Activated CD8-positive, alpha-beta memory T cell treated with anti-CD3 and anti-CD28 coated beads, Interleukin-2, amount 50 U/mL, for 4 hours (primary cell): ENCODE measurements around the gene PTPRN.
A peak's percentile ranks its signal among the peaks of the same experiment; 100 is the strongest.

Experiments used
- DNase-seq: peaks from one replicate; pipeline ENCODE4 v3.0.0-alpha.2; 2020

The PTPRN gene

GRCh38 chr2:219306047-219306446 lies 3.2 kb downstream of the PTPRN start:
- no peak for DNase-seq

GRCh38 chr2:219304223-219304622 lies 5.0 kb downstream of the PTPRN start:
- DNase-seq, result no peak

- DNase-seq, result no peak
Observed at GRCh38 chr2:219302412-219302968, 6.7 kb downstream of the PTPRN start.

- DNase-seq, result no peak
Observed at GRCh38 chr2:219300022-219300421, 9.2 kb downstream of the PTPRN start.

- no peak for DNase-seq
Observed at GRCh38 chr2:219299372-219299760, 9.8 kb downstream of the PTPRN start.

GRCh38 chr2:219298759-219299371 lies 10.3 kb downstream of the PTPRN start:
- DNase-seq, result peak; percentile 91

GRCh38 chr2:219297766-219298456 lies 11.3 kb downstream of the PTPRN start:
- DNase-seq, result no peak

GRCh38 chr2:219296631-219297391 lies 12.4 kb downstream of the PTPRN start:
- no peak for DNase-seq

- DNase-seq, result no peak
Observed at GRCh38 chr2:219296142-219296541, 13.1 kb downstream of the PTPRN start.

GRCh38 chr2:219294356-219295351 lies 14.5 kb downstream of the PTPRN start:
- peak; percentile 91 for DNase-seq

GRCh38 chr2:219293736-219294231 lies 15.4 kb downstream of the PTPRN start:
- DNase-seq, result no peak

- no peak for DNase-seq
Observed at GRCh38 chr2:219292616-219293015, 16.6 kb downstream of the PTPRN start.

GRCh38 chr2:219291910-219292490 lies 17.2 kb downstream of the PTPRN start:
- no peak for DNase-seq

- DNase-seq, result peak; percentile 7
Observed at GRCh38 chr2:219291394-219291793, 17.8 kb downstream of the PTPRN start.

GRCh38 chr2:219290381-219291171 lies 18.6 kb downstream of the PTPRN start:
- DNase-seq, result peak; percentile 7

- DNase-seq, result no peak
Observed at GRCh38 chr2:219289537-219290361, 19.5 kb downstream of the PTPRN start.

GRCh38 chr2:219289195-219289536 lies 20.0 kb downstream of the PTPRN start:
- no peak for DNase-seq

- no peak for DNase-seq
Observed at GRCh38 chr2:219287580-219288265, 21.5 kb downstream of the PTPRN start.

- DNase-seq, result peak; percentile 6
Observed at GRCh38 chr2:219287116-219287440, 22.1 kb downstream of the PTPRN start.
